Activated T-helper 2 cell treated with anti-CD3 and anti-CD28 coated beads, Interferon-gamma antibody, Interleukin-2, Interleukin-4, amounts not matched to agents 10 μg/mL and 5 μg/mL and 100 μg/mL, durations not matched to agents 14 hours and 24 hours and 36 hours (primary cell): ENCODE measurements around the gene DYNC1LI1. TPM values are rescaled to one million over a fixed set of nuclear protein-coding genes. Genes with fewer than 3 reads are reported as not detected.

Experiments
- total RNA-seq: library from RNA; stranded (reverse); gene quantifications from 2 replicates; pipeline ENCODE4 v1.2.3, GENCODE V29; 2022

DYNC1LI1 gene
- total RNA-seq, 1 donor from 2014 or later: 38.2 TPM

Other genes with a start within 250 kb of the DYNC1LI1 start
- 60.0 and 60.9 TPM in 2 replicates for gene CMTM7, start 179.0 kb downstream of the DYNC1LI1 start, total RNA-seq
- gene CMTM6, start 68.0 kb downstream of the DYNC1LI1 start, total RNA-seq: 107 and 108 TPM in 2 replicates
- gene CNOT10, start 114.3 kb upstream of the DYNC1LI1 start, total RNA-seq: 51.5 and 53.5 TPM in 2 replicates
- 0.05 and 0.07 TPM in 2 replicates for gene TRIM71, start 247.1 kb upstream of the DYNC1LI1 start, total RNA-seq